Ovary (tissue), 9 donors: ENCODE results near the gene WFIKKN1. TPM values are rescaled to one million over a fixed set of nuclear protein-coding genes. Genes with fewer than 3 reads are reported as not detected.

Source experiments
- DNase-seq, 5 donors: peaks; one replicate each; pipeline ENCODE4 v3.0.0-alpha.2; 2019 to 2020
- H3K27ac ChIP-seq, 2 donors: fragments of 200-600 bp; one replicate each; pipeline versions ENCODE4 v1.5.1 to v1.8.0; 2019 to 2022
- H3K27me3 ChIP-seq: fragments of 200-600 bp; one replicate; pipeline ENCODE4 v1.8.0; 2022
- H3K36me3 ChIP-seq: fragments of 200-600 bp; sonication (generic); one replicate; pipeline ENCODE4 v1.5.1; 2019
- H3K4me1 ChIP-seq: one replicate; pipeline ENCODE4 v1.8.1; 2013; ENCODE audit warnings: mild to moderate bottlenecking, moderate library complexity; ENCODE audit not compliant: insufficient read depth
- H3K4me3 ChIP-seq: fragments of 200-600 bp; sonication (generic); one replicate; pipeline ENCODE4 v1.5.1; 2017
- H3K9me3 ChIP-seq, 2 donors: fragments of 200-600 bp in 1 of 2; sonication (generic) in 1 of 2; one replicate each; pipeline versions ENCODE4 v1.5.1 to v1.8.1; 2013 to 2019; ENCODE audit warnings: mild to moderate bottlenecking in 1 of 2, moderate library complexity in 1 of 2
- CTCF ChIP-seq, 3 donors: fragments of 450-650 bp in 2 of 3; fragments of 200-600 bp in 1 of 3; IDR thresholded peaks; one replicate each; pipeline versions ENCODE4 v1.5.1 to v1.8.0; 2016 to 2022; ENCODE audit warnings: antibody characterized with exemption in 3 of 3, mild to moderate bottlenecking in 1 of 3
- EP300 ChIP-seq: sonication (generic); formaldehyde crosslinking; IDR thresholded peaks from one replicate; pipeline ENCODE4 v1.6.1; 2017; ENCODE audit warnings: antibody characterized with exemption
- POLR2A ChIP-seq: fragments of 450-650 bp; IDR thresholded peaks from one replicate; pipeline ENCODE4 v1.6.1; 2017; ENCODE audit warnings: antibody characterized with exemption, mild to moderate bottlenecking, moderate library complexity
- WGBS, 3 donors: extraction: QIAGEN DNeasy Blood & Tissue Kit in 1 of 3; methylation state at CpG; one replicate each; pipeline versions ENCODE4 v1.1.5 to v1.1.7; 2013 to 2017; 5-methylcytosine and 5-hydroxymethylcytosine counted together
- intact Hi-C, 4 donors: fragments of 100-400 bp; cut with DNase I; formaldehyde crosslinking; loops; one replicate each; pipeline versions ENCODE4 v1.11.0 to v1.15.1; 2022 to 2023
- polyA plus RNA-seq, 2 donors: library from polyadenylated mRNA; stranded (reverse); fragments of 200-250 nt in 1 of 2; fragments of 350-450 nt in 1 of 2; fragmentation: Illumina TruSeq in 1 of 2; extraction: RNeasy Lipid Tissue Mini Kit (QIAGEN cat#74804) in 1 of 2; gene quantifications; one replicate each; pipeline ENCODE4 v1.2.3, GENCODE V29; 2013 to 2014
- total RNA-seq, 7 donors: library from RNA; depleted of rRNA in 2 of 7; stranded (reverse); fragments of >200 nt in 2 of 7; fragmentation: NEBNext Ultra II Directional in 3 of 7; extraction: Animal tissue kit (Norgen Biotek cat#: 25700) in 3 of 7; gene quantifications; one replicate each; pipeline versions ENCODE4 v1.1.0 to v1.2.4, GENCODE V29; 2016 to 2023
- donor health status: DM: no; HTN: no; CAD: no; lungs with moderate emphysema.
- donor health status: DM: no; HTN: no; CAD: no.
- donor health status: Bipolar disorder and iron deficiency.
- donor health status: DM: yes; HTN: yes; CAD: no.
- donor health status: DM: no; HTN: no; CAD: no.
- donor health status: DM: yes; HTN: yes; CAD: no.

The WFIKKN1 gene
- total and polyA plus RNA-seq, 9 donors = 0.10 to 2.6 (median 1.1) TPM

DNA sequence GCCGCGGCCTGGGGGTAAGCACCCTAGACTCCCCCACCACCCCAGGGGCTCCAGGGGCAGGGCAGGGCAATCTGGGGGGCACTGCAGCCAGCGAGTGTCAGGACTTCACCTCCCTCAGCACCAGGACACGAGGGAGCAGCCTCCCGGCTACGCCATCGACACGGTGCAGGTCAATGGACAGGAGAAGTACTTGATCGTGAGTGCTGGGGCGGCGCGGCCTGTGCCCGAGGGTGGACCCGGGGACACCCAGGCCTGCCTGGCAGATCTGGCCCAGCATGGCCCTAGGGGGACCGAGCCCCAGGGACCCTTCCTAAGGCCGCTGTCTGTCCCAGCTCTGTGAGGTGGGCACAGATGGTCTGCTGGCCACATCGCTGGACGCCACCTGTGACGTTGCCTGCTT, 41.6 kb downstream of the WFIKKN1 start:
- 90 to 94% (median 91%) methylated on average over 13 to 19 of the region's 19 CpGs for WGBS, 3 donors
- Histone ChIP-seq H3K9me3 (no peaks in the 10 kb centered on the region), H3K4me1 (peaks cover 13% of the 10 kb centered on the region), H3K4me3 (no peak overlapping the region), H3K27ac (no peak overlapping the region), H3K27me3 (no peaks in the 10 kb centered on the region), H3K36me3 (no peaks in the 10 kb centered on the region)
- no peak for TF ChIP-seq POLR2A
- intact Hi-C loops = no loop called here
- DNase-seq = no peak

GRCh38 chr16:672851-673250, 42.1 kb downstream of the WFIKKN1 start:
- no peak for DNase-seq
- no peaks in the 10 kb centered on the region for H3K36me3 ChIP-seq
- H3K27ac ChIP-seq = no peak overlapping the region
- no peaks in the 10 kb centered on the region for H3K9me3 ChIP-seq
- 93 to 94% (median 93%) methylated on average over 16 to 21 of the region's 21 CpGs for WGBS, 3 donors
- H3K27me3 ChIP-seq = no peaks in the 10 kb centered on the region
- no peak overlapping the region for H3K4me3 ChIP-seq
- peaks cover 12% of the 10 kb centered on the region for H3K4me1 ChIP-seq
- TF ChIP-seq EP300 = no peak
- TF ChIP-seq CTCF (IDR thresholded peaks at IDR 0.05) = no peak
- TF ChIP-seq POLR2A = no peak
- intact Hi-C loops = no loop called here

- no peak overlapping the region for H3K4me3 ChIP-seq
These were observed 42.7 kb downstream of the WFIKKN1 start for GRCh38 chr16:673399-673991.

DNA sequence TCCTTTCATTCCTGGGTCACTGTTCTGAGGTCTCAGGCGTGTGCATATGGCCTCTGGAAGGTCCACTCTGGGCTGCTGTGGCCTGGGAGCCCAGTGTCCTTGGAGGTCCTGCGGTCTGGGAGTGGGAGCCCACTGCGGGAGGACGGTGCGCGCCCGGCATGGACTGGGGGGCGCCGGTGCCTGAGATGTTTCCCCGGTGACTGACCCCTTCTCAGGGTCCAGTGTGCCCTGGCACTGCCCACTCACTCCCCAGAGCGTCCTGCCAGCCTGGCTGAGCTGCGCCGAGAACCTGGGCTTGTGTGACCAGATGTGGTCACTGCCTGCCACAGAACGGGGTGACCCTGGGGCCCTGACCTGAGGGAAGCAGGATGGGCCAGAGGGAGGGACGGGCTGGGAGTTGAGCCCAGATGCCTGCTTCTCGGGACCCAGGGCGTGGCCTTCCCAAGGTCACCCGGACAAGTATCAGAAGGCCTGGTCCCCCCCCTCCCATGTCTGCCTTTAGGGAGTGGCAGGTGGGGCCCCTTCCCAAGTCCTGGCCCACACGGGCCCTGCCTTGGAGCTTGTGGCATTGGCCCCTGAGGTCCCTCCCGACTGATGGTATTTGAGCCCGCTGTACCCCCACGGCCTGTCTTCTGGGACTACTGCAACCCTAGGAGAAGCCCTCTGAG, 43.6 kb downstream of the WFIKKN1 start:
- no peak overlapping the region for H3K27ac ChIP-seq
- TF ChIP-seq POLR2A (no peak), CTCF (IDR thresholded peaks at IDR 0.05) (no peak), EP300 (no peak)
- H3K9me3 ChIP-seq = no peaks in the 10 kb centered on the region
- WGBS, 3 donors = 62 to 71% (median 70%) methylated on average over 14 to 22 of the region's 22 CpGs
- H3K4me1 ChIP-seq = peaks cover 6% of the 10 kb centered on the region
- no peak for DNase-seq
- intact Hi-C loops = no loop called here
- H3K36me3 ChIP-seq = no peaks in the 10 kb centered on the region
- H3K4me3 ChIP-seq = no peak overlapping the region
- no peaks in the 10 kb centered on the region for H3K27me3 ChIP-seq

More at GRCh38 chr16:673399-673991, 42.7 kb downstream of the WFIKKN1 start:
- H3K36me3 ChIP-seq = no peaks in the 10 kb centered on the region
- no peak overlapping the region for H3K27ac ChIP-seq
- intact Hi-C loops = no loop called here
- no peak for TF ChIP-seq POLR2A
- no peak for TF ChIP-seq CTCF (IDR thresholded peaks at IDR 0.05)
- TF ChIP-seq EP300 = no peak
- no peak for DNase-seq
- peaks cover 12% of the 10 kb centered on the region for H3K4me1 ChIP-seq
- no peaks in the 10 kb centered on the region for H3K9me3 ChIP-seq
- 83 to 90% (median 87%) methylated on average over 12 to 18 of the region's 18 CpGs for WGBS, 3 donors
- H3K27me3 ChIP-seq = no peaks in the 10 kb centered on the region
